H9 (cell line): ENCODE measurements around the gene MGAM2. TPM values are rescaled to one million over a fixed set of nuclear protein-coding genes. Genes with fewer than 3 reads are reported as not detected.

Experiments used
- DNase-seq: peaks from one replicate; pipeline ENCODE4 v3.0.0-alpha.2; 2017
- H2AFZ ChIP-seq: one replicate; pipeline ENCODE4 v1.6.1; 2013; ENCODE audit warnings: mild to moderate bottlenecking, low read length, control low read depth, moderate library complexity
- H2AK5ac ChIP-seq: 2 replicates; pipeline ENCODE4 v1.6.1; 2013; ENCODE audit warnings: low read length, control low read depth, mixed read lengths; ENCODE audit not compliant: insufficient read length
- H2BK120ac ChIP-seq: one replicate; pipeline ENCODE4 v1.6.1; 2013; ENCODE audit warnings: low read depth, mild to moderate bottlenecking, low read length, control low read depth, inconsistent platforms; ENCODE audit not compliant: poor library complexity, severe bottlenecking
- H2BK12ac ChIP-seq: 2 replicates; pipeline ENCODE4 v1.6.1; 2013; ENCODE audit warnings: low read length, control low read depth, mixed read lengths, low read depth; ENCODE audit not compliant: insufficient read length
- H2BK15ac ChIP-seq: 2 replicates; pipeline ENCODE4 v1.6.1; 2013; ENCODE audit warnings: low read depth, low read length, control low read depth
- H2BK20ac ChIP-seq: one replicate; pipeline ENCODE4 v1.6.1; 2013; ENCODE audit warnings: low read depth, mild to moderate bottlenecking, low read length, control low read depth, inconsistent platforms; ENCODE audit not compliant: poor library complexity, severe bottlenecking
- H2BK5ac ChIP-seq: 2 replicates; pipeline ENCODE4 v1.6.1; 2013; ENCODE audit warnings: low read length, control low read depth, mixed read lengths; ENCODE audit not compliant: insufficient read length
- H3K14ac ChIP-seq: 2 replicates; pipeline ENCODE4 v1.6.1; 2013; ENCODE audit warnings: low read length, control low read depth; ENCODE audit not compliant: insufficient read depth
- H3K18ac ChIP-seq: 2 replicates; pipeline ENCODE4 v1.6.1; 2013; ENCODE audit warnings: low read depth, mild to moderate bottlenecking, mixed read lengths, low read length, control low read depth; ENCODE audit not compliant: insufficient read length
- H3K23ac ChIP-seq: 2 replicates; pipeline ENCODE4 v1.6.1; 2013; ENCODE audit warnings: low read length, control low read depth, mixed read lengths, low read depth; ENCODE audit not compliant: insufficient read length
- H3K23me2 ChIP-seq: 2 replicates; pipeline ENCODE4 v1.6.1; 2013; ENCODE audit warnings: low read depth, mild to moderate bottlenecking, mixed read lengths, low read length, control low read depth; ENCODE audit not compliant: insufficient read length, poor library complexity, severe bottlenecking
- H3K27ac ChIP-seq: 2 replicates; pipeline ENCODE4 v1.5.1; 2013; ENCODE audit warnings: low read length, control low read depth, mixed read lengths, low read depth; ENCODE audit not compliant: insufficient read length
- H3K27me3 ChIP-seq: 2 replicates; pipeline ENCODE4 v1.6.1; 2013; ENCODE audit warnings: low read length, control low read depth, inconsistent platforms; ENCODE audit not compliant: insufficient read depth
- H3K4ac ChIP-seq: 2 replicates; pipeline ENCODE4 v1.6.1; 2013; ENCODE audit warnings: low read depth, mild to moderate bottlenecking, control low read depth, inconsistent platforms, low read length, moderate library complexity
- H3K4me1 ChIP-seq: 2 replicates; pipeline ENCODE4 v1.6.1; 2013; ENCODE audit warnings: low read length, control low read depth, inconsistent platforms; ENCODE audit not compliant: insufficient read depth
- H3K4me2 ChIP-seq: 2 replicates; pipeline ENCODE4 v1.6.1; 2013; ENCODE audit warnings: low read length, control low read depth, mixed read lengths; ENCODE audit not compliant: insufficient read length, insufficient read depth
- H3K56ac ChIP-seq: 2 replicates; pipeline ENCODE4 v1.6.1; 2013; ENCODE audit warnings: low read depth, mild to moderate bottlenecking, mixed read lengths, low read length, control low read depth; ENCODE audit not compliant: insufficient read length
- H3K79me1 ChIP-seq: 2 replicates; pipeline ENCODE4 v1.6.1; 2013; ENCODE audit warnings: low read depth, mild to moderate bottlenecking, moderate library complexity, low read length, control low read depth, inconsistent platforms; ENCODE audit not compliant: insufficient read depth, poor library complexity, severe bottlenecking
- H3K79me2 ChIP-seq: 2 replicates; pipeline ENCODE4 v1.6.1; 2013; ENCODE audit warnings: low read length, control low read depth, inconsistent platforms; ENCODE audit not compliant: insufficient read depth
- H3K9ac ChIP-seq: 2 replicates; pipeline ENCODE4 v1.6.1; 2013; ENCODE audit warnings: low read length, control low read depth, mixed read lengths; ENCODE audit not compliant: insufficient read length; ENCODE audit errors: extremely low read depth
- H3K9me3 ChIP-seq: one replicate; pipeline ENCODE4 v1.6.1; 2013; ENCODE audit warnings: low read depth, low read length, inconsistent platforms; ENCODE audit not compliant: control insufficient read depth
- H3T11ph ChIP-seq: one replicate; pipeline ENCODE4 v1.6.1; 2013; ENCODE audit warnings: mild to moderate bottlenecking, low read length, control low read depth, inconsistent platforms
- H4K20me1 ChIP-seq: one replicate; pipeline ENCODE4 v1.6.1; 2013; ENCODE audit not compliant: control insufficient read depth, insufficient read length, insufficient read depth
- H4K5ac ChIP-seq: 2 replicates; pipeline ENCODE4 v1.6.1; 2013; ENCODE audit warnings: low read depth, mild to moderate bottlenecking, mixed read lengths, low read length, control low read depth; ENCODE audit not compliant: insufficient read length
- H4K8ac ChIP-seq: replicated peaks from 2 replicates; pipeline ENCODE4 v1.6.1; 2013; ENCODE audit warnings: low read length, control low read depth, mixed read lengths, low read depth; ENCODE audit not compliant: insufficient read length
- H4K91ac ChIP-seq: 2 replicates; pipeline ENCODE4 v1.6.1; 2013; ENCODE audit warnings: low read depth, mild to moderate bottlenecking, moderate library complexity, mixed read lengths, low read length, control low read depth; ENCODE audit not compliant: insufficient read length
- H3K27ac Mint-ChIP-seq, 3 experiments: 2 replicates in 2 of 3; 3 replicates in 1 of 3; pipeline ENCODE4 v1.8.0; 2020 to 2021; ENCODE audit warnings: mixed read lengths in 3 of 3, mild to moderate bottlenecking in 1 of 3, moderate library complexity in 1 of 3
- H3K27me3 Mint-ChIP-seq: 2 replicates; pipeline ENCODE4 v1.8.0; 2021; ENCODE audit warnings: low read depth, mild to moderate bottlenecking, moderate library complexity, mixed read lengths
- H3K36me3 Mint-ChIP-seq, 3 experiments: 2 replicates in 2 of 3; 3 replicates in 1 of 3; pipeline ENCODE4 v1.8.0; 2020 to 2021; ENCODE audit warnings: low read depth in 3 of 3, mixed read lengths in 3 of 3; ENCODE audit not compliant: insufficient read depth in 1 of 3
- H3K4me1 Mint-ChIP-seq, 2 experiments: 2 replicates each; pipeline ENCODE4 v1.8.0; 2020; ENCODE audit warnings: mixed read lengths in 2 of 2
- H3K4me3 Mint-ChIP-seq, 2 experiments: 2 replicates in 1 of 2; 3 replicates in 1 of 2; pipeline ENCODE4 v1.8.0; 2020 to 2021; ENCODE audit warnings: mild to moderate bottlenecking in 2 of 2, mixed read lengths in 2 of 2, moderate library complexity in 1 of 2
- H3K9me3 Mint-ChIP-seq, 2 experiments: 2 replicates in 1 of 2; 3 replicates in 1 of 2; pipeline ENCODE4 v1.8.0; 2020; ENCODE audit warnings: mild to moderate bottlenecking in 2 of 2, mixed read lengths in 2 of 2, moderate library complexity in 1 of 2
- CTCF ChIP-seq: fragments of 200-600 bp; sonication (generic); conservative IDR thresholded peaks from 3 replicates; pipeline ENCODE4 v1.8.0; 2021; ENCODE audit warnings: antibody characterized with exemption, mild to moderate bottlenecking
- WGBS: extraction: QIAGEN DNeasy Blood & Tissue Kit; methylation state at CpG from one replicate; pipeline ENCODE4 v1.1.7; 2013; ENCODE audit warnings: missing lambda C conversion rate, low lambda C conversion rate, mixed read lengths; ENCODE audit not compliant: insufficient read length; ENCODE audit errors: extremely low coverage; 5-methylcytosine and 5-hydroxymethylcytosine counted together
- total RNA-seq: library from RNA; stranded (reverse); gene quantifications from 2 replicates; pipeline ENCODE4 v1.2.1, GENCODE V29; 2021

Gene MGAM2
- total RNA-seq, 1 experiment from 2014 or later: not detected

GRCh38 chr7:142200206-142200605 lies 88.7 kb downstream of the MGAM2 start:
- no peak overlapping the region for H3K27ac Mint-ChIP-seq
- H3K56ac ChIP-seq: no peak overlapping the region
- no peaks in the 10 kb centered on the region for H3K27me3 ChIP-seq
- no peak overlapping the region for H3K4me2 ChIP-seq
- H3K4me3 Mint-ChIP-seq: no peak overlapping the region
- H3K36me3 Mint-ChIP-seq: no peaks in the 10 kb centered on the region
- H3K27ac ChIP-seq: no peak overlapping the region
- no peak overlapping the region for H4K5ac ChIP-seq
- no peaks in the 10 kb centered on the region for H4K20me1 ChIP-seq
- no CpG with 5 or more reads among the region's 1 CpG for WGBS
- H2AK5ac ChIP-seq: no peak overlapping the region
- H2BK20ac ChIP-seq: no peak overlapping the region
- H3K27me3 Mint-ChIP-seq: no peaks in the 10 kb centered on the region
- H3K4me1 Mint-ChIP-seq: no peaks in the 10 kb centered on the region
- no peak overlapping the region for H2BK120ac ChIP-seq
- no peak overlapping the region for H3K14ac ChIP-seq
- no peaks in the 10 kb centered on the region for H3K4me1 ChIP-seq
- no peak overlapping the region for H3K18ac ChIP-seq
- H2BK12ac ChIP-seq: no peak overlapping the region
- TF ChIP-seq CTCF: no peak
- H3K79me1 ChIP-seq: no peaks in the 10 kb centered on the region
- no peak overlapping the region for H4K8ac ChIP-seq
- H2BK5ac ChIP-seq: no peak overlapping the region
- H2BK15ac ChIP-seq: no peak overlapping the region
- H3T11ph ChIP-seq: no peak overlapping the region
- H3K4ac ChIP-seq: no peak overlapping the region
- H2AFZ ChIP-seq: no peak overlapping the region
- H3K9me3 ChIP-seq: no peaks in the 10 kb centered on the region
- no peak overlapping the region for H3K23ac ChIP-seq
- H3K9ac ChIP-seq: no peak overlapping the region
- no peaks in the 10 kb centered on the region for H3K9me3 Mint-ChIP-seq
- H3K79me2 ChIP-seq: no peaks in the 10 kb centered on the region
- H4K91ac ChIP-seq: no peak overlapping the region
- no peak for DNase-seq
- H3K23me2 ChIP-seq: no peaks in the 10 kb centered on the region
